Daoy (cell line): ENCODE measurements around the gene GRIA4. TPM values are rescaled to one million over a fixed set of nuclear protein-coding genes. Genes with fewer than 3 reads are reported as not detected.
A peak's percentile ranks its signal among the peaks of the same experiment; 100 is the strongest.

ENCODE experiments used
- DNase-seq: peaks from one replicate; pipeline ENCODE4 v3.0.0-alpha.2; 2015; ENCODE audit warnings: low read depth
- total RNA-seq: library from RNA; depleted of rRNA; stranded (reverse); fragments of >200 nt; shearing (Covaris generic); gene quantifications from 2 replicates; pipeline ENCODE4 v1.2.3, GENCODE V29; 2014

GRIA4 gene
- total RNA-seq, 1 experiment from 2014 or later, result 1.5 TPM

GRCh38 chr11:105636496-105636895 is 26.6 kb downstream of the GRIA4 start:
- DNase-seq, result no peak

DNA sequence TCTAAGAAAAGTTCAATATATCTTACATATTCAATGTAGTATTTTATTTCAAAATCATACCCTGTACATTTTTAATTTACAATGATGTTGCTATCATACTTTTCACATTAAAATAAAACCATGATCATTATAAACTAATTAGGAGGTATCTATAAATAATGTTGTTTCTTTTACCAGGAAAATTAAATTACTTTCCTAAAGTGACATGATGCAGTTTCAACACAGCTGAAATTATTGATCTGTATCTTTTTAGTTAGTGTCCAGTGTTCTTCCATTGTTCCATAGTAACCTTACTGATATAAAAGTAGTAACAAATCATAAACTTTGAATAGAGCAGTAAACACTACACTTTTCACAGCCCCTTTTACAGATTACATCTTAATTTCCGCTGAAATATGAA is 29.7 kb downstream of the GRIA4 start:
- no peak for DNase-seq

- DNase-seq, result no peak
Observed at GRCh38 chr11:105641433-105641832, 31.6 kb downstream of the GRIA4 start.

DNA sequence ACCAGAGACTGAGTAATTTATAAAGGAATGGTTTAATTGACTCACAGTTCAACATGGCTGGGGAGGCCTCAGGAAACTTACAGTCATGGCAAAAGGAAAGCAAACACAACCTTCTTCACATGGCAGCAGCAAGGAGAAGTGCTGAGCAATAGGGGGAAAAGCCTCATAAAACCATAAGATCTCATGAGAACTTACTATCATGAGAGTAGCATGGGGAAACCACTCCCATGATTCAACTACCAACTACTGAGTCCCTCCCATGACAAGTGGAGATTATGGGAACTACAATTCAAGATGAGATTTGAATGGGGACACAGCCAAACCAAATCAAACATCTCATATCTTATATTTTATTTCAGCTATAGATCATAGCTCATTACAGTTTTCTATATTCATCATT is 33.0 kb downstream of the GRIA4 start:
- no peak for DNase-seq

DNA sequence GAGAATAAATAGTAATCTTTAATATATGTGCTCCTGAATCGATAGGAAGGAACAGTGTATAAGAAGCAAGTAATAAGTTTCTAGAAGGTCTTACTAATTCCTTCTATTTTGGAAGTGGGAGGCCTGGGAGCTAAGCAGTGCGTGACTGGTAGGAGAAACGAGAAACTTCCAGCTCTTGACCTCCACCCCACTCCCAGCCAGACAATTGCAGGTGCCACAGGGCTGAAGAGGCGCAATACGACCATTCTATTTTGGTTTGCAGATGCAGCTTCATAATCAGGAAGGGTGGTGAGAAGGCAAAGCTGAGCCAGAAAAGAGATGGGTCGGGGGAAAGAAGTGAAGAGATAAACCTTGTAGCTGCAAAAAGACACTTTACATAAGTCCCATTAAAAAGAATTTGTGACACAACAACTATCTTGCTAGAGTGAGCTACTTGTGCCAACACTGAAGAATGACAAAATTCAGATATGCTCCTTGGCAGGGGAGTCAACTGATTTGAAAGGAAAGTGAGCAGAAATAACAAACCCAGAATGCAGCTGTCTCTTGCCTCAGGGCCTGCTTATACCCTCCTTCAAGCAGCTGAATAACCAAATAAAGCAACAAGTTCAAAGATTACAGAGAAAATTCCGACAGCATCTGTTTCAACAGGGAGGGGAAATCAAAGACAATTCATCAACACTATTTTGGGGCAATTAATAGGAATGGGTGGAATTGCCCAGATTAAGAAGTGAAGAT is 35.1 kb downstream of the GRIA4 start:
- no peak for DNase-seq

DNA sequence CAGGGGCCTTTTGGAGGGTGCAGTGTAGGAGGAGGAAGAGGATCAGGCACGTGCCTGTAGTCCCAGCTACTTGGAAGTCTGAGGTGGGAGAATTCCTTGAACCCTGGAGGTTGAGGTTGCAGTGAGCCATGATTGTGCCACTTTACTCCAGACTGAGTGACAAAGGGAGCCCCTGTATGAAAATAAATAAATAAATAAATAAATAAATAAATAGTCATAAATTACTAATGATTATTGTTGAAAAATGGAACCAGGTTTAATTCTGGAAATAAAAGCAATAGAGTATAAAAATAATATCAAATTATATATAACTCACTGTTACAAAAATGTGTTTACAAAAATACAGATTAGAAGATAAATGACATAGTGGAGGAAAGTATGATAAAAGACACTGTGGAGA is 37.9 kb downstream of the GRIA4 start:
- no peak for DNase-seq

DNA sequence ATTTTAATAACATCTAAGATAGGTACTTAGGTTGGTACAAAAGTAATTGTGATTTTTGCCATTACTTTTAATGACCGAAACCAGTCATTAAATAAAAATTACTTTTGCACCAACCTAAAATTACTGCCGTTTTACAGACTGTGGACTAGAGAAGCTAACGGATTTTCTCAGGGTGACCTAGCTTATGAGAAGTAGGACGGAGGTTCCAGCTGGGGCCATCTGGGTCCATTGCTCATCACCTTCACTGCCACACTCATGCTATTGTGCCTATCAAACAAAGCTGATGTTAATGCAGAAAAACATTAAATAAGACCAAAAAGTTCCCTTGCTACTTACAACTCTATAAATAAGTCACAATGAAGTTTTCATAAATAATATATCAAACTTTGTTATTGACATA is 38.9 kb downstream of the GRIA4 start:
- DNase-seq, result no peak

DNA sequence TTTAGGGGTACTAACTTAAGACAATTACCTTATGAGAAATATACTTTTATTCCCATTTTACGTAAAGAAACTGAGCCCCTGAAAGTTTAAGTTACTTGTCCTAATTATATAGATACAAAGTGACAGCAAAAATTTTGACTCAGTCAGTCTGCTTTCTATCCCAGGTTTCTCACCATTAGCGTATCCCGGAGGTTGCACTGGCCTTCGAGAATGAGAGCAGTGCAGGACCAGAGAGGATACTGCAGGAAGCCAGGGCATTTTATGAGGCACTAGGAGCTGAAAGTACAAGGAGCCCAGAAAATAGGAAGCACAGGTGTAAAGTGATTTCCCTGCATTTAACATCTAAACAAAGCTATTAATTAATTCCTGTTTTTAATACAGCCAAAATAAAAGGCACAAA is 55.4 kb downstream of the GRIA4 start:
- no peak for DNase-seq

DNA sequence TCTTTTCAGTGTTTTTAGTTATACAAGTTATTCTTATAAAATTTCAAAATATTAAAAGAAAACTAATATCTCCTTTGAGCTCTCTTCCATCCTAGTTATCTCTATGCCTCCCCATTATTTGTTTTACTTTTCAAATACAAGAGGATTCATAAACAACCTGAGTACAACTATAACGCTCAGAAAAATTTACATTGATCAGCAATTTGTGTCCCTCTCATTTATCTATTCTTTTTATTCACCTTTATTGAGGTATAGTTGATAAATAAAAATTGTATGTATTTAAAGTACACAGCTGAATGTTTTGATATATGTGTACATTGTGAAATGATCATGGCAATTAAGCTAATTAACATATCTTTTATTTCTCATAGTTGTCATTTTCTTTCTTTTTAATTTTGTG is 57.6 kb downstream of the GRIA4 start:
- no peak for DNase-seq

GRCh38 chr11:105670811-105671210 is 60.9 kb downstream of the GRIA4 start:
- peak; percentile 56 for DNase-seq

- peak; percentile 23 for DNase-seq
Observed at GRCh38 chr11:105673089-105673488, 63.2 kb downstream of the GRIA4 start.

DNA sequence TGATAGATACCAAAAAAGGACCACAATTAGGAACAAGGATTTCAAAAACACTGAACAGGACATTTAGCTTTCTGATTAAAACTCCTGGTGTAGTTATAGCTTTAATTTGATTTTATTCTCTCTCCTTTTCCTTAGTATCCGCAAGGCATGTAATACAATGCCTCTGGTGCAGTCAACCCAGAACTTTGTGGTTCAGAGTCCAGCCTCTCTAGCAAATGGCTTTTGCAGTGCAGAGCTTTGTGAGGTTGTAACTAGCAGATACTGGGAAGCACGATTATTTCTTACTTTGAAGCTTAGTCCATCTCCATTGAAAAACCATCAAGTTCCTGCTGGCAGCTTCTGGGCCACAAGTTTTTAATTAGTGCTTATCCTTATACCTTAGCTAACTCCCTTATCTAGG is 79.8 kb downstream of the GRIA4 start:
- DNase-seq, result no peak

- DNase-seq, result no peak
Observed at GRCh38 chr11:105690467-105690866, 80.6 kb downstream of the GRIA4 start.

DNA sequence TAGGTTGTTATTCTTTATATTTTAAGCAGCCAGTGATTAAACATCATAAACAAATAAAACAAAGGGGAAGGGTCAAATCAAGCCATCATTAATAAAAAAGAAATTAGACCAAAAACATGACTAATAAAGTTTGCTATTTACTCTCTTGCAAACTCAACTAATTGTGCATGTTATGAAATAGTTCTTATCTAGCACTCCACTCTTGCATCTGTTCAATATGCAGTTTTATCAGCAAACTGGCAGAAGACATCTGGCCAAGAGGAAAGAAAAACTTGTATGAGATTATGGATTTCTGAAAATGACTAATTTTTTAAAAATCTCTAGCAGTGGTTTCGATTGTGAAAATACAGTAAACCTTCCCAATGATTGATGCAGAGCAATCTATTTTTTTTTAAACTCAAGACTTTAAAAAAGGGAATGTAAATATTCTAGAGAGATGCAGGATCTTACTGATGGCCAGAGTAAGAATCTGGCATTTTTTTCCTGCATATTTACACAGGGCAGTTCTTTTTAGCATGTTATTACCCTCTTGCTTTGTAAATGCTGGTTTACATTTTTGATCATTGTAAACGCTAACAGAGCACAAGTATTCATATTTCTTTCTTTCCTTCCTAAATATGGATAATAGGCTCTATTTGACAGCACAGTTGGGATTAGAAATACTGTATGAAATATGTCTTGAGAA is 83.3 kb downstream of the GRIA4 start:
- DNase-seq, result no peak

GRCh38 chr11:105696000-105696399 is 86.1 kb downstream of the GRIA4 start:
- no peak for DNase-seq

GRCh38 chr11:105697291-105697690 is 87.4 kb downstream of the GRIA4 start:
- DNase-seq, result no peak

GRCh38 chr11:105699203-105699602 is 89.3 kb downstream of the GRIA4 start:
- no peak for DNase-seq

DNA sequence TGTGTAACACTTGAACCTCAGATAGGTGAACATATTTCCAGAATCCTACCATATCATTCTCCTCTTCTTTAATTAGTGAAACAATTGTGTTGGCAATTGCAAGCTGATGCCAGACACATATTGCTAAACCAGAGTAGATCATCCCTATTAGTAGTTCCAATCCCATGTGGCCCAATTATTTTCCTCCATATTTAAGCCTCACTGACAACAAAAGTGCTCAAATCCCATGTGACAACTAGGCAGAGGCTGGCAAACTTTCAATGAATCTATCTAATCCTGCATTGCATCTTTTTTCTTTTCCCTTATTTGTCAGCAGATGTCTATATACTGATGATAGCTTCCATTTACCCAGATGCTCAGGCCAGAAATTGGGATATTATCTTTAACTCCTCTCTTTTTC is 90.4 kb downstream of the GRIA4 start:
- no peak for DNase-seq

- no peak for DNase-seq
Observed at GRCh38 chr11:105701098-105701497, 91.2 kb downstream of the GRIA4 start.

- no peak for DNase-seq
Observed at GRCh38 chr11:105705786-105706530, 96.1 kb downstream of the GRIA4 start.

DNA sequence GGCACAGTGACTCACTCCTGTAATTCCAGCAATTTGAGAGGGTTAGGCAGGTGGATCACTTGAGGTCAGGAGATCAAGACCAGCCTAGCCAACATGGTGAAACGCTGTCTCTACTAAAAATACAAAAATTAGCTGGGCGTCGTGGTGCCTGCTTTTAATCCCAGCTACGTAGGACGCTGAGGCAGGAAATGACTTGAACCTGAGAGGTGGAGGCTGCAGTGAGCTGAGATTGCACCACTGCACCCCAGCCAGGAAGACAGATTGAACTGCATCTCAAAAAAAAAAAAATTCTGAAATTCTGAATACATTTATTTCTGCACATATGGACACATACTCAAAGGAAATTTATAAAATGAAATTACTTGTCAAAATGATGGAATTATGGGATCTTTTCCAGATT is 103.2 kb downstream of the GRIA4 start:
- DNase-seq, result no peak

- DNase-seq, result no peak
Observed at GRCh38 chr11:105713696-105714095, 103.8 kb downstream of the GRIA4 start.

- DNase-seq, result no peak
Observed at GRCh38 chr11:105718641-105719040, 108.8 kb downstream of the GRIA4 start.
